HepG2 (cell line): ENCODE results near the gene THY1.

Source experiments
- CTCF ChIP-seq: sonication (generic); formaldehyde crosslinking; IDR thresholded peaks from 2 replicates; pipeline ENCODE4 v1.5.0; 2020; ENCODE audit warnings: mild to moderate bottlenecking, missing genetic modification reagents, moderate library complexity
- SMC3 ChIP-seq: IDR thresholded peaks from 2 replicates; pipeline ENCODE4 v1.6.1; 2011; ENCODE audit warnings: low read length, improper control_type of control experiment
- ZHX2 ChIP-seq, 2 experiments: sonication (generic) in 1 of 2; formaldehyde crosslinking in 1 of 2; IDR thresholded peaks; 2 replicates each; pipeline versions ENCODE4 v1.6.1 to v1.9.0; 2014 to 2022; ENCODE audit warnings: antibody characterized with exemption in 1 of 2, borderline replicate concordance in 1 of 2, inconsistent platforms in 1 of 2, low read depth in 1 of 2, missing genetic modification reagents in 1 of 2
- ZSCAN21 ChIP-seq: sonication (generic); formaldehyde crosslinking; IDR thresholded peaks from 2 replicates; pipeline ENCODE4 v1.8.0; 2022; ENCODE audit warnings: mild to moderate bottlenecking, missing genetic modification reagents, moderate library complexity, borderline replicate concordance

- TF ChIP-seq ZHX2 (IDR thresholded peaks at IDR 0.05; ENCODE audit: low read depth) (no peak), ZHX2 (CRISPR knock-in tag; IDR thresholded peaks at IDR 0.05; ENCODE audit: borderline replicate concordance) (no peak), CTCF (CRISPR knock-in tag) (no peak), ZSCAN21 (no peak), SMC3 (no peak)
These were observed 7.5 kb downstream of the THY1 start for GRCh38 chr11:119415517-119415916.
